HG03060 (cell line): ENCODE data around the gene GASK1B.
A peak's percentile ranks its signal among the peaks of the same experiment; 100 is the strongest.

ENCODE experiments used
- ATAC-seq: cut with Tn5 transposase; IDR thresholded peaks from one replicate; pipeline ENCODE4 v1.9.1; 2021; ENCODE audit warnings: low read depth, moderate number of reproducible peaks; ENCODE audit not compliant: unreplicated experiment

GASK1B gene

DNA sequence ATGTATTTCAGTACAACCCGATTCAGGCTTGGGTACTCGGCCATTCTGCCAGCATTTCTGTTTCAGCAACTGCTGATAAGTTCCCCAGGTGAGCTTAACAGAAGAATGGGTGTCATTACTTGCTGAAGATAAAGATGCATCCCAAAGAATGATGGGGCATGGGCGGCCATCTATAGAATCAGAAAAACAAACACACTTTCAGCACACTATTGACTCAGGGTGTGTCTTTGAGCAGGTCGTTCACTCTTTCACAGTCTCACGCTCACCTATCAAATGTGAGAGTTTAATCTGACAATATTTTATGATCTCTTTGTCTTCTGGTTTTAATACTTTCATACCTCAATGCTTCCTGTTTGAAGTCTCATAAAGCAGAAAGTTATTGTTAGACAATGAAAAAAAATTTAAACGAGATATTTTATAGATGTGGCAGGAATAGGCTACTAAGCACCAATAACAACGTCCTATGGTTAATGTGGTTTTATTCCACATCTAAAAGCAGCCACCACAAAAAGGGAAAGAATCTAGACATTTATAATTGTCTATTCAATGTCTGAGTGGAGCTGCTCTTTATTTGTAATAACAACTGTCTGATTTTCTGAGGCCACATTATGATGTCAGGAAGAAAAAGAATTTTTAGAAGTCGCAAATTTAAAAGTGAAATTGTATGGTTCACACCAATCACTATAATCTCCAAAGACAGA, 17.0 kb downstream of the GASK1B start:
- no peak for ATAC-seq

DNA sequence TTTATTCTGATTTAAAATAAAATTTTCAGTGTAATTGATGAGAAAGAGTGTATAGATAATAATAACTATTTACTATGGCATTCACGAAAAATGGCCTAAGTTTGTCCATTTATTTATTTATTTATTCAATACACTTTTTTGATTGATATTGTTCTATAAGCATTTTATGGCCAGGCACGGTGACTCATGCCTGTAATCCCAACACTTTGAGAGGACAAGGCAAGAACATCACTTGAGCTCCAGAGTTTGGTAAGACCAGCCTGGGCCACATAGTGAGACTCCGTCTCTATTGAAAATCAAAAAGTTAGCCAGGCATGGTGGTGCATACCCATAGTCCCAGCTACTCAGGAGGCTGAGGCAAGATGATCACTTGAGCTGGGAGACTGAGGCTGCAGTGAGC, 25.7 kb downstream of the GASK1B start:
- no peak for ATAC-seq

DNA sequence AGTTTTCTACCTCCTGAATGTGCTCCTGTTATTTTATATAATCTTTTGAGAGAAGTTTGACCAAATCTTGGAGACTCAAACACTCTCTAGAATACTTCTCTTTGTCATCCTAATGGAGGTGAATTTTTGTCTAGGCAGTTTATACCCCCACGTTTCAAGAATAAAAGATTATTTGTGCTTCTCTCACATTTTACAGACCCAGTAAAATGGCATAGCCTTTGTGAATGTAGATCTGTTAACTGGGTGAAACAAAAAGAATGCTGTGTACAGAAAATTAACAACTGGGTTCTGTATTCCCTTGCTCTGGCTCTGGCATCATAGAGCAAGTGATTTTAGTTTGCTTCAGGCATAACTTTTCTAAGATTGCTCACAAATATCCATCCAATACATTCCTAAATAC, 26.1 kb downstream of the GASK1B start:
- ATAC-seq: no peak

DNA sequence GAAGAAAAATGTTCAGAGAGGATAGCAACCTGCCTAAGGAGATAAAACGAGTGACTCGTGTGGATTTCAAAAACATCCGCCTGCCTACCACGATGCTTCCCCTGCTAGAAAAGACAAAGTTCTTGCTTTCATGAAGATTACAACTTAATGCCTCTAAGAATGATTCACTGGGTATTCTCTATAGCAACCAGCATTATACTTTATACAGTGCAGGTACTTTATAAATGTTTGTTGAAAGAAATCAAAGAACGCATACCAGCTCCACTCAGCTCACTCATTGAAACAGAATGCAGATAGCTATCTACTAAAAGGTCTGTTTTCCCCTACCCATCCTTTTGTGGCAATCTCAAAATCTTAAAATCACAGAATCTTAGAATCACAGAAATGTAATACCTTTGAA, 33.7 kb downstream of the GASK1B start:
- ATAC-seq: no peak

DNA sequence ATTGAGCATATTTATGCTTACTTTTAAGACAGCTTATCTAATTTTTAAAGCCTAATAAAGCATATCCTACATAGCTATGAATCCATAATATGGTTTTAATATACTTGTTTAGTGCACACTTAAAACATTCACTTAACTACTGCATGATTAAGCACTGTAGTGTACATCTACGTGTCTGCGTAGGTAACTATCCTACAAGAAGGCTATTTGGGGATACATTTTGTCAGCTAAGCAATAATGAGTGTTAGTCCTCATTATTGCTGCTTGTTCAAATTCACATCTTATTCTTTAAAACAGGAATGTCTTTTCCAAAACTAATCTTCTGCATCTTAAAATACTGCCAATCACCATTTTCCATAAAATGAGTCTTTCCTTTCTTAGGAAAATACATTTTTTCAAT, 38.6 kb downstream of the GASK1B start:
- ATAC-seq: no peak

DNA sequence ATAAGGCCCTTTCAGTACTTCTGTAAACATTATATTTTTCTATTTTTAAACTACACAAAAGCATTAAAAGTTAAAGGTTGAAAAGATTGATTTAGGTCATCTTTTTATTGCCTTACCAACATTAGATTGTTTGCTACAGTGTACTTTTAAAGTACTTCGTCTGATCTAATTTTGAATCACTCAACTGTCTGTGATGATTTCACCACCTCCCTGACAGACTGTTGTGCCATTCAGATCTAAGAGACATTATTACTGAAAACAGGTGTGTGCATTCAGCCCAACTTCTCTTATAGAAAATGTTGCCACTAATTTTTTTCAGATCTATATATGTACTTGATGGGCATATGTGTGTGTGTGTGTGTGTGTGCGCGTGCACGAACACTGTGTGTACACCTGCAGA, 39.3 kb downstream of the GASK1B start:
- ATAC-seq: no peak

DNA sequence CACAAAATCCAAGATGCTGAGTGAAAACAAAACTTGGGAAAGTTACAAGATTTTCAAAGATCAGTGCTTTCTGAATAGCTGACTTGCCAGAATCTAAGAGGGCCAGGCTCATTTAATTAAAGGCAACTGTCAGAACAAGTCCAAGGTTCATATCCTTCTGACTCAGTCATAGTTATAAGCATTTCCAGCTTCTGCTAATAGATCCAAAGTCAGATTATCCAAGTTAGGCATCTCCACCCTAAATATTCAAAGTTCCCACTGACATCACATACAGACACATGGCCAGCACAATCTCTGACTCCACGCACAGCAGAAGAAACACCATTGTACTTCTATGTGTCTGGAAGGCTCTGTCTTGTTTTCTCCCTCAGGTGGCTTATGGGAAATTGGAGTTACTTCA, 41.8 kb downstream of the GASK1B start:
- ATAC-seq: no peak

DNA sequence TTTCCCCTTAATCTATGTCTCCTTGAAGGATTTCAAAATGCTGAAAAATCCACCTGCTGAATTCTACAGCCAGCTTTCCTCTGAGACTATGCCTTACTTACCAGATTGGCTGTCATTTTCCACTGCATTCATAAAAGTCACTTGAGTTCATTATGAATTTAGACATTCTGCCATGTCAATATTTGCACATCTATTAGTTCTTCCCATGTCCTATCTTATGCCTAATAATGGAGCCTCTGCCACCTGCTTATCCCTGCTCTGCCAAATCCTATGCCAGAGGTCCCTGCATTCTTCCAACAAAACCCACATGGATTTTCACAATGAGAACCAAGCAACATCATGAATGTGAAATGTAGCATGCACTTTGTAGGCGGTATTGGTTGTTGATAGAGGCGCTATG, 42.6 kb downstream of the GASK1B start:
- ATAC-seq: no peak

DNA sequence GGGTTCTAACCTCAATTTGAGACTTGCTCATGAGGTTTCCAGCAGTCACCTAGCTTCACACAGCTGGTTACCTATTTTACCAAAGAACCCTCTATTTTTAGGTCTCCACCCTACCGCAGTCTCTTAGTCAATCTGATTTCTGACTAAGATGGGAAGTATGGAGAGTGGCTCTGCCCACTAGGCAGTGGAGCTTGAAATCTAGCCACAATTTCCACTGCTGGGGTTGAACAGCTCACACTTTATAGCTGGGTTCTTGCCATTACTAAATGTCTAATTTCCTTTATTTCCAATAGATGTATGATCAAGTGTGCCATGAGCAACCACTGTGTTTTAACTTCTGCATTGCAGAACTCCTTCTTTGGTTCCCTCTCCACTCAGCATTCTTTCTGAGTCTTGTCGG, 43.1 kb downstream of the GASK1B start:
- peak; percentile 92 for ATAC-seq

DNA sequence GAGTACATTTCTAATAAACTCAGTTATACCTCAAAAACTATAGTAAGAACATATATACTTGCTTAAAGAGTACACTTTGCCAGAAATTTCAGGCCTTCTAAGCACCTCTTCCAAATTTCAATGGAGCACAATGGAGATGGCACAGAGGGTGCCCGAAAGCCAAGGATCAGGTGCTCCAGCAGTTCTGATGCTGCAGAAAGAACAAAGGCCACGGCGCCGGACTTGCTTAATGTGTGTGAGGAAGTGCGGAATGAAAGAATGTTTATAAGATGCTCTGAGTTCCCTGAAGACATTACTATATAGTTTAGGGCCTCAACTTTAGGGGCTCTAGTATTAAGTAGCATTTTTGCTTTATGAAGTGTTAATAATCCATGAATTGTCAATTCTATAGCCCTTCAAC, 44.3 kb downstream of the GASK1B start:
- no peak for ATAC-seq

DNA sequence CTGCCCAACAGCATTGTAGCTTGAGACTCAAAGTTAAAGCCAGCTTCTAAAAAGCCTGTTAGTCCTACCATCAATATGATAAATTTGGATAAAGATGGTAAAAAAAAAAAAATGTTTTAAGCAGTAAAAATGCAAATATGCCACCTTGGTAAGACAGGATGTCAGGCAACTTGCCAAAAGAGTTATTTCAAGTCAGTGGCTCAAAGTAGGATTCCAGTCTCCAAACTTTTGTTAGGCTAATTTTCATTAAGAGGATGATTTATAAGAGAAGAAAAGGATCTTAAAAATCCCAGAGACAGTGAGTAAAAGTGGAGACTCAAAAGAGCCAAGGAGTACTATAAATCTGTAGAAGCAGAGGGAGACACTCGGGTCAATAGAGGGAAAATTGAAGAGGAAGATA, 47.5 kb downstream of the GASK1B start:
- no peak for ATAC-seq
